HEK293 (cell line): Measurements from ENCODE around the gene STAM2.
"Not testable (repeated sequence)": the region's sequence is repeated elsewhere in the genome, so short reads cannot be mapped to it uniquely, and the experiment has no call there.

ENCODE experiments used
- CTCF ChIP-seq: fragments of 450-650 bp; formaldehyde crosslinking; IDR thresholded peaks from 2 replicates; pipeline ENCODE4 v1.5.1; 2016; ENCODE audit warnings: missing biosample characterization, missing genetic modification characterization
- REST ChIP-seq: fragments of 450-650 bp; formaldehyde crosslinking; IDR thresholded peaks from 2 replicates; pipeline ENCODE4 v1.5.1; 2016; ENCODE audit warnings: missing biosample characterization, missing genetic modification characterization
- ZNF114 ChIP-seq: fragments of 450-650 bp; formaldehyde crosslinking; IDR thresholded peaks from 2 replicates; pipeline ENCODE4 v1.5.0; 2017; ENCODE audit warnings: missing biosample characterization, missing genetic modification characterization
- ZNF426 ChIP-seq: fragments of 450-650 bp; formaldehyde crosslinking; IDR thresholded peaks from 2 replicates; pipeline ENCODE4 v1.5.1; 2017; ENCODE audit warnings: missing biosample characterization, missing genetic modification characterization, mild to moderate bottlenecking, inconsistent platforms, moderate library complexity
- ZNF501 ChIP-seq: fragments of 450-650 bp; formaldehyde crosslinking; IDR thresholded peaks from 2 replicates; pipeline ENCODE4 v1.5.1; 2016; ENCODE audit warnings: missing biosample characterization, missing genetic modification characterization

- not testable (repeated sequence) for TF ChIP-seq CTCF (tag by site-specific recombination); REST (tag by site-specific recombination); ZNF426 (tag by site-specific recombination); ZNF114 (tag by site-specific recombination); ZNF501
Measured at GRCh38 chr2:152186808-152187207, 11.2 kb upstream of the STAM2 start.
